BE2C (cell line): Measurements from ENCODE around the gene MOK.
A peak's percentile ranks its signal among the peaks of the same experiment; 100 is the strongest.
"Not testable (repeated sequence)": the region's sequence is repeated elsewhere in the genome, so short reads cannot be mapped to it uniquely, and the experiment has no call there.

Experiments
- DNase-seq: peaks from one replicate; pipeline ENCODE4 v3.0.0-alpha.2; 2020
- H3K27me3 ChIP-seq: fragments of 250-450 bp; sonication (Bioruptor Pico); 2 replicates; pipeline ENCODE4 v1.5.1; 2020; ENCODE audit warnings: mild to moderate bottlenecking
- H3K36me3 ChIP-seq: fragments of 250-450 bp; sonication (Bioruptor Pico); 2 replicates; pipeline ENCODE4 v1.5.1; 2020; ENCODE audit warnings: mild to moderate bottlenecking
- H3K4me1 ChIP-seq: fragments of 250-450 bp; sonication (Bioruptor Pico); 2 replicates; pipeline ENCODE4 v1.5.1; 2020
- H3K4me3 ChIP-seq: 2 replicates; pipeline ENCODE4 v1.5.1; 2011; ENCODE audit warnings: low read depth, low read length
- H3K9me3 ChIP-seq: fragments of 250-450 bp; sonication (Bioruptor Pico); 2 replicates; pipeline ENCODE4 v1.5.1; 2020
- CTCF ChIP-seq: IDR thresholded peaks from 2 replicates; pipeline ENCODE4 v1.5.1; 2012; ENCODE audit warnings: mild to moderate bottlenecking, low read depth, low read length

The MOK gene

GRCh38 chr14:102316338-102316742, 11.4 kb upstream of the MOK start:
- TF ChIP-seq CTCF: no peak
- Histone ChIP-seq H3K4me1 (peaks cover 10% of the 10 kb centered on the region), H3K9me3 (no peaks in the 10 kb centered on the region), H3K4me3 (peak overlapping the region; percentile 74), H3K27me3 (no peaks in the 10 kb centered on the region), H3K36me3 (no peaks in the 10 kb centered on the region)
- peak; percentile 67 for DNase-seq

GRCh38 chr14:102315121-102315520, 10.2 kb upstream of the MOK start:
- Histone ChIP-seq H3K36me3 (no peaks in the 10 kb centered on the region), H3K27me3 (no peaks in the 10 kb centered on the region), H3K4me1 (peaks cover 10% of the 10 kb centered on the region), H3K4me3 (no peak overlapping the region; the same call in 1 of the 2 replicates), H3K9me3 (no peaks in the 10 kb centered on the region)
- no peak for DNase-seq
- no peak for TF ChIP-seq CTCF

GRCh38 chr14:102314242-102315011, 9.5 kb upstream of the MOK start:
- Histone ChIP-seq H3K9me3 (no peaks in the 10 kb centered on the region), H3K4me3 (peak overlapping the region; percentile 75), H3K4me1 (peaks cover 10% of the 10 kb centered on the region), H3K27me3 (no peaks in the 10 kb centered on the region), H3K36me3 (no peaks in the 10 kb centered on the region)
- peak; percentile 82 for TF ChIP-seq CTCF
- DNase-seq: peak; percentile 87

- Histone ChIP-seq H3K9me3 (no peaks in the 10 kb centered on the region), H3K27me3 (no peaks in the 10 kb centered on the region), H3K36me3 (no peaks in the 10 kb centered on the region), H3K4me1 (no peaks in the 10 kb centered on the region), H3K4me3 (no peak overlapping the region)
- TF ChIP-seq CTCF: no peak
- DNase-seq: no peak
Measured at GRCh38 chr14:102303664-102304063, 1.3 kb downstream of the MOK start.

GRCh38 chr14:102298303-102299070, 6.5 kb downstream of the MOK start:
- not testable (repeated sequence) for DNase-seq, H3K9me3 ChIP-seq, H3K36me3 ChIP-seq, H3K27me3 ChIP-seq, H3K4me1 ChIP-seq, H3K4me3 ChIP-seq

- no peak for DNase-seq
- no peak overlapping the region for H3K4me3 ChIP-seq
- H3K9me3 ChIP-seq: peaks cover 2% of the 10 kb centered on the region; the same call in 1 of the 2 replicates
- no peak for TF ChIP-seq CTCF
- H3K4me1 ChIP-seq: no peaks in the 10 kb centered on the region
- H3K36me3 ChIP-seq: no peaks in the 10 kb centered on the region
- H3K27me3 ChIP-seq: no peaks in the 10 kb centered on the region
Measured at GRCh38 chr14:102297436-102298170, 7.4 kb downstream of the MOK start.
